HL-60 (cell line): ENCODE data around the gene ANO3.

Experiments used
- DNase-seq, 2 experiments: peaks; one replicate each; pipeline ENCODE4 v3.0.0-alpha.2; 2010 to 2020; ENCODE audit warnings: low read depth in 1 of 2, low spot score in 1 of 2
- H3K27ac ChIP-seq: fragments of 250-450 bp; sonication (Bioruptor Pico); replicated peaks from 2 replicates; pipeline ENCODE4 v1.5.1; 2020; ENCODE audit warnings: mild to moderate bottlenecking, moderate library complexity
- H3K27me3 ChIP-seq: fragments of 250-450 bp; sonication (Bioruptor Pico); 2 replicates; pipeline ENCODE4 v1.5.1; 2021; ENCODE audit warnings: mild to moderate bottlenecking, moderate library complexity; ENCODE audit not compliant: insufficient read depth, poor library complexity, severe bottlenecking
- H3K4me3 ChIP-seq: replicated peaks from 2 replicates; pipeline ENCODE4 v1.5.1; 2011; ENCODE audit warnings: mild to moderate bottlenecking, control low read depth, low read length; ENCODE audit not compliant: insufficient read depth
- GABPA ChIP-seq: IDR thresholded peaks from 2 replicates; pipeline ENCODE4 v1.6.1; 2012; ENCODE audit warnings: low read depth
- POLR2AphosphoS5 ChIP-seq: IDR thresholded peaks from 2 replicates; pipeline ENCODE4 v1.6.1; 2012; ENCODE audit warnings: low read depth
- SPI1 ChIP-seq: IDR thresholded peaks from 2 replicates; pipeline ENCODE4 v1.6.1; 2012; ENCODE audit warnings: low read depth, mild to moderate bottlenecking, borderline replicate concordance
- TF ChIP-seq, protein P1 (sequence below): IDR thresholded peaks from one replicate; pipeline ENCODE4 v1.5.1; 2011; ENCODE audit warnings: low read length, control low read depth, inconsistent platforms; ENCODE audit not compliant: insufficient read depth
- TF ChIP-seq, protein P2 (sequence below): IDR thresholded peaks from 2 replicates; pipeline ENCODE4 v1.6.1; 2012; ENCODE audit warnings: low read depth; ENCODE audit not compliant: insufficient replicate concordance

Gene ANO3

DNA sequence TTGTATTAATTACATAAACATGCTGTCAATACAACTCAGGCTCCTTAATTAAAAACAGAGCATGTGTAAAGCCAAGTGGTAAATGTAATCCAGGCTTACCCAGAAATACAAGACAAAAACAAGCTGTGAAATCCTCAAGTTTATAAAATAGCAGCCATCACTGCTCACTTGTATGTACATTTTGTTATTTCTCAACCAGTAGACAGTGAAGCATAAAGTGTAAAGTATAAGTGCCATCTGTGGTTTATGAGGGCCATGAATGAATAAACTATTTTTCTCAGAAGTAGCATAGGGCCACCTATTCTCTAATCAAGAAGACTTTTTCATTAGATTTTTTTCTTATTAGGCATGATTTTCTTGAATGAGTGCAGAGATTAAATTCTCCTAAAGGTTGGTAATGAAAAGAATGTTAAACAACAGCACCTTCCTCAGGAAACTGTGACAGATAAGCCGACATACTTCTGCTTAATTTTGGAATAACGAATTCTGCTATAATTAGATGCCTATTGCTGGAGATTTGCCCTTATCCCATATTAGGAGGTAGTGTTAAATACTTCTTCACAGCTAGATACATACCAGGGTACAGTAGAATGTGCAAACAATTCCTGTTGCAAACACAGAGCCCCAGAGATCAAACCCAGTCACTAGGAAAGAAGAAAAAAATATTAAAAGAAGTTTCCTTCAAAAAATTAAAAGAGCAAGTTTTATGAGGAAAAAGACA is 377.0 kb downstream of the ANO3 start:
- Histone ChIP-seq H3K27ac (no peak overlapping the region), H3K4me3 (no peak overlapping the region), H3K27me3 (no peaks in the 10 kb centered on the region)
- no peak for DNase-seq
- no peak for TF ChIP-seq SPI1
- TF ChIP-seq, protein P1, sequence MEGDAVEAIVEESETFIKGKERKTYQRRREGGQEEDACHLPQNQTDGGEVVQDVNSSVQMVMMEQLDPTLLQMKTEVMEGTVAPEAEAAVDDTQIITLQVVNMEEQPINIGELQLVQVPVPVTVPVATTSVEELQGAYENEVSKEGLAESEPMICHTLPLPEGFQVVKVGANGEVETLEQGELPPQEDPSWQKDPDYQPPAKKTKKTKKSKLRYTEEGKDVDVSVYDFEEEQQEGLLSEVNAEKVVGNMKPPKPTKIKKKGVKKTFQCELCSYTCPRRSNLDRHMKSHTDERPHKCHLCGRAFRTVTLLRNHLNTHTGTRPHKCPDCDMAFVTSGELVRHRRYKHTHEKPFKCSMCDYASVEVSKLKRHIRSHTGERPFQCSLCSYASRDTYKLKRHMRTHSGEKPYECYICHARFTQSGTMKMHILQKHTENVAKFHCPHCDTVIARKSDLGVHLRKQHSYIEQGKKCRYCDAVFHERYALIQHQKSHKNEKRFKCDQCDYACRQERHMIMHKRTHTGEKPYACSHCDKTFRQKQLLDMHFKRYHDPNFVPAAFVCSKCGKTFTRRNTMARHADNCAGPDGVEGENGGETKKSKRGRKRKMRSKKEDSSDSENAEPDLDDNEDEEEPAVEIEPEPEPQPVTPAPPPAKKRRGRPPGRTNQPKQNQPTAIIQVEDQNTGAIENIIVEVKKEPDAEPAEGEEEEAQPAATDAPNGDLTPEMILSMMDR: no peak
- TF ChIP-seq, protein P2, sequence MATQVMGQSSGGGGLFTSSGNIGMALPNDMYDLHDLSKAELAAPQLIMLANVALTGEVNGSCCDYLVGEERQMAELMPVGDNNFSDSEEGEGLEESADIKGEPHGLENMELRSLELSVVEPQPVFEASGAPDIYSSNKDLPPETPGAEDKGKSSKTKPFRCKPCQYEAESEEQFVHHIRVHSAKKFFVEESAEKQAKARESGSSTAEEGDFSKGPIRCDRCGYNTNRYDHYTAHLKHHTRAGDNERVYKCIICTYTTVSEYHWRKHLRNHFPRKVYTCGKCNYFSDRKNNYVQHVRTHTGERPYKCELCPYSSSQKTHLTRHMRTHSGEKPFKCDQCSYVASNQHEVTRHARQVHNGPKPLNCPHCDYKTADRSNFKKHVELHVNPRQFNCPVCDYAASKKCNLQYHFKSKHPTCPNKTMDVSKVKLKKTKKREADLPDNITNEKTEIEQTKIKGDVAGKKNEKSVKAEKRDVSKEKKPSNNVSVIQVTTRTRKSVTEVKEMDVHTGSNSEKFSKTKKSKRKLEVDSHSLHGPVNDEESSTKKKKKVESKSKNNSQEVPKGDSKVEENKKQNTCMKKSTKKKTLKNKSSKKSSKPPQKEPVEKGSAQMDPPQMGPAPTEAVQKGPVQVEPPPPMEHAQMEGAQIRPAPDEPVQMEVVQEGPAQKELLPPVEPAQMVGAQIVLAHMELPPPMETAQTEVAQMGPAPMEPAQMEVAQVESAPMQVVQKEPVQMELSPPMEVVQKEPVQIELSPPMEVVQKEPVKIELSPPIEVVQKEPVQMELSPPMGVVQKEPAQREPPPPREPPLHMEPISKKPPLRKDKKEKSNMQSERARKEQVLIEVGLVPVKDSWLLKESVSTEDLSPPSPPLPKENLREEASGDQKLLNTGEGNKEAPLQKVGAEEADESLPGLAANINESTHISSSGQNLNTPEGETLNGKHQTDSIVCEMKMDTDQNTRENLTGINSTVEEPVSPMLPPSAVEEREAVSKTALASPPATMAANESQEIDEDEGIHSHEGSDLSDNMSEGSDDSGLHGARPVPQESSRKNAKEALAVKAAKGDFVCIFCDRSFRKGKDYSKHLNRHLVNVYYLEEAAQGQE: no peak
- no peak for TF ChIP-seq GABPA
- no peak for TF ChIP-seq POLR2AphosphoS5

DNA sequence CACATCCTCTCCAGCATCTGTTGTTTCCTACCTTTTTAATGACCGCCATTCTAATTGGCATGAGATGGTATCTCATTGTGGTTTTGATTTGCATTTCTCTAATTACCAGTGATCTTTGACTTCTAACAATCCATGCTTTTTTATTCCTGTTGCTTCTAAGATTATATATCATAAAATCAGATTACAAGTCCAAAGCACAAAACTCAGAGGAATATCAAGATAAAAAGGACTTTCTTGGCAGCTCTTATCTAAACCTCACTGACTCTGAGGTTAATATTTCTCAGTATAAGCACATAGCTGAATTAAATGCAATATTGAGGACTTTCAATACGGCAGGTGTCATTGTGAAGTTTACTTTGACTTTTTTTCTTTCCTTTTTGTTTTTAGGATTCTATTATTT is 378.6 kb downstream of the ANO3 start:
- H3K27ac ChIP-seq: no peak overlapping the region
- no peak overlapping the region for H3K4me3 ChIP-seq
- DNase-seq: no peak
- TF ChIP-seq, protein P2: no peak
- TF ChIP-seq, protein P1: no peak
- TF ChIP-seq GABPA (no peak), SPI1 (no peak)
- no peaks in the 10 kb centered on the region for H3K27me3 ChIP-seq

DNA sequence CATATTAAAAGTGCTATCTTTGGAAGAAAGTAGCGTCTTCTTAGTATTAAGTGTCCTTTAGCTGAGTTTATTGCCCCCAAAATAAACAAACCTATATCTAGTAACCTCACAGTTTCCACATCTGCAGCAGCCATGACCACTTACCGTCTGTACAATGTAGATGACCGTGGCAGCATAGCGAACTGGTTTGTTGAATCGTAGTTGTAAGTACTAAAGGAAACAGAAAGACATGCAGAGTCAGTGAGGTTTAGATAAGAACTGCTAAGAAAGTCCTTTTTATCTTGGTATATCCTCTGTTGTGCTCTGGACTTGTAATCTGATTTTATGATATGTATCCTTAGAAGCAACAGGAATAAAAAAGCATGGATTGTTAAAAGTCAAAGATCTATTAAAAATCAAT is 380.6 kb downstream of the ANO3 start:
- no peak overlapping the region for H3K27ac ChIP-seq
- H3K4me3 ChIP-seq: no peak overlapping the region
- TF ChIP-seq POLR2AphosphoS5: no peak
- no peak for TF ChIP-seq SPI1
- TF ChIP-seq GABPA: no peak
- TF ChIP-seq, protein P2: no peak
- H3K27me3 ChIP-seq: no peaks in the 10 kb centered on the region
- no peak for DNase-seq
